ENCODE results near the gene ANKRD60.

DNA sequence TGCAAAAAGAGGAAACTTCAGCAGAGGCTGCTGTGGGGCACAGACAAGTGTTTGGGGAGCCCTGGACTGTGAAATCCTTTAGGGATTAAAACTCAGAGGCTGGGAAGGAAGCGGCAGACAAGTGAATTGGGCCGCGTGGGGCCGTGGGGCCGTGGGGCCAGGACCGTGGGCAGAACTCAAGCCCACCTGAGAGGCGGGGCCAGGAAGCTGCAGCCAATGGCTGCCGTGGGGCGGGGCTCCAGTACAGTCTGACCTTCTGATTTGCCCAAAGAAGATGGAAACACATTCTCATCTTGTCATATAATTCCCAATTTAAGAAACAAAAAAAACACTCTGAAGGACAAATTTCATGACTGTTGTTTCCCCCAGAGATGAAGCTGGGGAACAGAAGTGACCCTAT is 55.4 kb downstream of the ANKRD60 start:
- TF ChIP-seq, protein P1, sequence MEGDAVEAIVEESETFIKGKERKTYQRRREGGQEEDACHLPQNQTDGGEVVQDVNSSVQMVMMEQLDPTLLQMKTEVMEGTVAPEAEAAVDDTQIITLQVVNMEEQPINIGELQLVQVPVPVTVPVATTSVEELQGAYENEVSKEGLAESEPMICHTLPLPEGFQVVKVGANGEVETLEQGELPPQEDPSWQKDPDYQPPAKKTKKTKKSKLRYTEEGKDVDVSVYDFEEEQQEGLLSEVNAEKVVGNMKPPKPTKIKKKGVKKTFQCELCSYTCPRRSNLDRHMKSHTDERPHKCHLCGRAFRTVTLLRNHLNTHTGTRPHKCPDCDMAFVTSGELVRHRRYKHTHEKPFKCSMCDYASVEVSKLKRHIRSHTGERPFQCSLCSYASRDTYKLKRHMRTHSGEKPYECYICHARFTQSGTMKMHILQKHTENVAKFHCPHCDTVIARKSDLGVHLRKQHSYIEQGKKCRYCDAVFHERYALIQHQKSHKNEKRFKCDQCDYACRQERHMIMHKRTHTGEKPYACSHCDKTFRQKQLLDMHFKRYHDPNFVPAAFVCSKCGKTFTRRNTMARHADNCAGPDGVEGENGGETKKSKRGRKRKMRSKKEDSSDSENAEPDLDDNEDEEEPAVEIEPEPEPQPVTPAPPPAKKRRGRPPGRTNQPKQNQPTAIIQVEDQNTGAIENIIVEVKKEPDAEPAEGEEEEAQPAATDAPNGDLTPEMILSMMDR (IDR thresholded peaks at IDR 0.05) = no peak
- TF ChIP-seq POLR2A (IDR thresholded peaks at IDR 0.05) = no peak
